ENCODE data around the gene LRP5.

Gene LRP5

DNA sequence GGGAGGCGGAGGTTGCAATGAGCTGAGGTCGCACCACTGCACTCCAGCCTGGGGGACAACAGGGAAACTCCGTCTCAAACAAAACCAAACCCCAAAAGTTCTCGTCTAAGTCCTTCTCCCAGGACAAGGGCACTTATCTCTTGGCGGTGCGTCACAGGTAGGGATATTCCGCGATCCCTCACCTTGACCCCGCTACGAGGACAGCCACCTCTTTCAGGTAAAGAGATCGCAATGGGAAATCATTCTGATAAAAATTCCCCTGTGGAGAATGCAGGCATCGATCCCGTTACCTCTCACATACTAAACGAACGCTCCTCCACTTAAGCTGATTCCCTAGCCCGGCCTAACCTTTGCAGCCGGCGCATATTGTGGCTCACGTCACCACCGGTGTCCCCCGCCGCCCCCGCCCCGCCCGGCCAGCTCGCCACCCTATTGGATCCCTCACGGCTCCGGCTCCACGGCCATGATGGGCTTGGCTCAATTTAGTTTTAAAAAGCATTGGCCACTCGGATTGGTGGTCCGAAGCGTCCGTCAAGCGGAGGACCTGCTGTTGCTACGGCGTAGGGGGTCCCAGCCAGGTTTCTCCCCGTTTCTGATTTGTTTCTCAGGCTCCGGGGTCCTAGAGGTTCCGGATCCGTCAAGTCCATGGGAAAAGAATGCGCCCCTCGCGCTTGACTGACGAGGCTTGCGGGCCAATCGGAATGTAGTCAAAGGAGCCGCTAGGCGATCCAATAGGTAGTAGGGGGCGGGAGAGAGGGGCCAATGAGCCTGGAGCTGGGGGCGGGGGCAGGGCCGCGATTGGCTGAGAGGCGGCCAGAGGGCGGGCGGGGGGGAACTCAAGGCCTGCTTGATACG is 147.7 kb downstream of the LRP5 start:
- TF ChIP-seq CTCF (IDR thresholded peaks at IDR 0.05; ENCODE audit: low read depth, low read length) = no peak
- H3K4me3 ChIP-seq (ENCODE audit: low read depth, low read length) = peak overlapping the region; percentile 80

DNA sequence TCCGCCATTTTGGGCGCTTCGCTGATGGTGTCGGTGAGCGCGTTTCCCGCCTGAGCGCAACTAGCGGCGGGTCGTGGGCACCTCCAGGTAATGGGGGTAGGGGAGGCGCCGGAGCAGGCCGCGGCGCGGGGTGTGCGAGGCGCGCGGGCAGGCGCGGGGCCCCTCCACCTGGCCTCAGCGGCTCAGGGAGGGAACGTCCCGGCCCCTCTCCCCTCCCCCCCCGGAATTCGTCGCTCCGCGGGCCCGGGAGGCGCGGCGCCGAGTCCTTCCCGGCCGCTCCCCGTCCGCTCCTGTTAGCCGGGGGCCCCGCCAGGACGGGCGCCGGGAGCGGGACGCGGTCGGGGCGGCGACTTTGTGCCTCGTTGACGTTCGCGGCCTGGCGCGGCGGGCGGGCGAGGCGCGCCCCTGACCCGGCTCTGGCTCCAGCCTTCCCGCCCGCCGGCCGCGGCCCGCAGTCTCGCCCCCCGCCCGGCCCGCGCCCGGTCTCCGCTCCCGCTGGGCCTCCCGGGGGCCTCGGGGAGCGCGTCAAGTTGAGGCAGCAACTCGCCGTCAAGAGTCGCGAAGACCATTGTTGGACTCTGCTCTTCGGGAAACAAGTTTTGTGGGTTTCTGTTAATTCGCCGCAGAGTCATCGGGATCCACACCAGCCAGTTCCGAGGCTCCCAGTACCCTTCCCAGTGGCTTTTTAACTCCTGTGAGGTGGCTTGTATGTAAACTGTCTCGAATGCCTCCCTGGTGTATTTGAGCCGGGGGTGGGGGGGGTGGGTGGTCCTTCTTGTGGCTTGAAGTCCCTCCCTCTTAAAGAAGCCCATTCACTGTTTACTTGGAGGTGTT is 148.6 kb downstream of the LRP5 start, which contains the start of gene PPP6R3:
TSS of gene PPP6R3 (plus strand) at position 12 of the 834 bp plus-strand sequence. CDS start 76,913 bp downstream, outside the sequence.
- H3K4me3 ChIP-seq (ENCODE audit: low read depth, low read length) = peak within 1 kb of the TSS; percentile 80
- TF ChIP-seq CTCF (IDR thresholded peaks at IDR 0.05; ENCODE audit: low read depth, low read length) = no peak

GRCh38 chr11:68461575-68461917 is 149.2 kb downstream of the LRP5 start:
- peak overlapping the region; percentile 80 for H3K4me3 ChIP-seq (ENCODE audit: low read depth, low read length)
- no peak for TF ChIP-seq CTCF (IDR thresholded peaks at IDR 0.05; ENCODE audit: low read depth, low read length)

DNA sequence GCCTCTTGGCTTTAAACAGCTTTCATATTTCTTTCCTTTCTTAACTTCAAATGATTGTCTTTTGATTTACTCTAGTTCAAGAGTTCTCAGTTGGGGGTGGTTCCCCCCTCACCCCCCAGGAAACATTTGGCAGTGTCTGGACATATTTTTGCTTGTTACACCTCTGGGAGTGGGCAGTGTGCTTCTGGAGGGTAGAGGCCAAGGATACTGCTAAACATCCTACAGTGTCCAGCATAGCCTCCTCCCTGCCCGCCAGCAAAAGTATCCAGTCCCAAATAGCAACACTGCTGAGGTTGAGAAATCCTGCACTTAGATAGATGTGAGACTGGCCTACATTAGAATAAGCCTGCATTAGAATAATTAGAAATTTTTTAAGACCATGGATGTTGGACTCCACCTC is 151.3 kb downstream of the LRP5 start:
- no peak overlapping the region for H3K4me3 ChIP-seq (ENCODE audit: low read depth, low read length)
- no peak for TF ChIP-seq CTCF (IDR thresholded peaks at IDR 0.05; ENCODE audit: low read depth, low read length)

- no peak overlapping the region for H3K4me3 ChIP-seq (ENCODE audit: low read depth, low read length)
- no peak for TF ChIP-seq CTCF (IDR thresholded peaks at IDR 0.05; ENCODE audit: low read depth, low read length)
Observed at GRCh38 chr11:68467201-68467834, 154.9 kb downstream of the LRP5 start.

DNA sequence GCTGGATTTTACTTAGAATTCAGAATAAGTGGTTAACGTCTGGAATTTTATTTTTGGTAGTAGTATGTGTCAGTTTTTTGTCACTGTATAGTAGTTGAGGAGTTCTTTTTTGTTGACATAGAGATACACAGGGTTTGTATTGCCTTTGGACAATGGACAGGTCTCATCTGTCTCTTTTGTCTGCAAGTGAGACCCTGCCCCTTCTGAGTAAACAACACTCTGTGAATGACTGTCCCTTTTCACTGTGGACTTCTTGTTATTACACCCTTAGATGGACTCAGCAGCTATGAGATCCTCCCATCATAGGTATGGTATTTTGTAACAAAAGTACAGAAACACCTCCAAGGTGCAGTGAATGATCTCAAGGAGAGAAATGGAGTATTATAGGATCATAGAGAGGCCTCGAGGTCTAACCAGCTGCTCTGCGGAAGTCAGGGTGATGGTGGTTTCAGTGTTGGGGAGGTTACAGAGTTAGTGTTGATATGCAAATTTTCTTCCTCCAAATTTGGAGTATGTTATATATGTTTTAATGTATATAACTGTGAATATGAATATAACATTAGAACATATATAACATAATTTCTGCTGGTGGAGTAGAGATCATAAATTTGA is 155.9 kb downstream of the LRP5 start:
- no peak overlapping the region for H3K4me3 ChIP-seq (ENCODE audit: low read depth, low read length)
- TF ChIP-seq CTCF (IDR thresholded peaks at IDR 0.05; ENCODE audit: low read depth, low read length) = no peak

All from WI38 (cell line).